GM13977 (cell line): ENCODE measurements around the gene LPAR1.

Experiments
- DNase-seq: peaks from one replicate; pipeline ENCODE4 v3.0.0; 2012; ENCODE audit warnings: low spot score
- in situ Hi-C: fragments of 300-500 bp; cut with MboI; formaldehyde crosslinking; loops from one replicate; pipeline ENCODE4 v1.12.0; 2022; ENCODE audit warnings: low sequenced_read_pairs, low pct_unique_long_range_greater_than_20kb, mixed read lengths, inconsistent platforms; ENCODE audit not compliant: unreplicated experiment
- TF ChIP-seq, protein P1 (sequence below): IDR thresholded peaks from 2 replicates; pipeline ENCODE4 v1.5.1; 2012; ENCODE audit warnings: mild to moderate bottlenecking, control low read depth; ENCODE audit not compliant: insufficient read depth; ENCODE audit errors: extremely low read depth, missing control alignments

Gene LPAR1

DNA sequence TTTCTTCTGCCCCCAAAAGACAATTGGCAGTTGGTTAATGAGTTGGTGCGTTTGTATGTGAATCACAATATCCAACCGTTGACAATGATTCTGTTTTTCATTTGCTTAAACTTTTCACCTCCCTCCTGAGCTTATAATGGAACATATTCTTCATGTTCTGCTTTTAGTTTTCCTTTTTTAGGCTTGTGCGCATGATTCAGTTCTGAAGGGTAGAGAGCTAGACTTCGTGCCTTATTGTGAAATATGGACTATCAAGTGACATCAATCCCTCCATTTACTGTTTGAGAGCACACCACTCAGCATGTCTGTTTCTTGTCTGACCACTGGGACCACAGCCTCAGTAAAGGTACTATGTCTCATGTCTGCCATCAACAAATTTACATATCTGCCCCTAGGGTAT is 30.5 kb upstream of the LPAR1 start:
- in situ Hi-C loops = loop anchor here (25.0 kb wide), 1 partner anchor 106 kb away; no protein-coding TSS in a partner anchor
- TF ChIP-seq, protein P1, sequence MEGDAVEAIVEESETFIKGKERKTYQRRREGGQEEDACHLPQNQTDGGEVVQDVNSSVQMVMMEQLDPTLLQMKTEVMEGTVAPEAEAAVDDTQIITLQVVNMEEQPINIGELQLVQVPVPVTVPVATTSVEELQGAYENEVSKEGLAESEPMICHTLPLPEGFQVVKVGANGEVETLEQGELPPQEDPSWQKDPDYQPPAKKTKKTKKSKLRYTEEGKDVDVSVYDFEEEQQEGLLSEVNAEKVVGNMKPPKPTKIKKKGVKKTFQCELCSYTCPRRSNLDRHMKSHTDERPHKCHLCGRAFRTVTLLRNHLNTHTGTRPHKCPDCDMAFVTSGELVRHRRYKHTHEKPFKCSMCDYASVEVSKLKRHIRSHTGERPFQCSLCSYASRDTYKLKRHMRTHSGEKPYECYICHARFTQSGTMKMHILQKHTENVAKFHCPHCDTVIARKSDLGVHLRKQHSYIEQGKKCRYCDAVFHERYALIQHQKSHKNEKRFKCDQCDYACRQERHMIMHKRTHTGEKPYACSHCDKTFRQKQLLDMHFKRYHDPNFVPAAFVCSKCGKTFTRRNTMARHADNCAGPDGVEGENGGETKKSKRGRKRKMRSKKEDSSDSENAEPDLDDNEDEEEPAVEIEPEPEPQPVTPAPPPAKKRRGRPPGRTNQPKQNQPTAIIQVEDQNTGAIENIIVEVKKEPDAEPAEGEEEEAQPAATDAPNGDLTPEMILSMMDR = no peak
- no peak for DNase-seq

DNA sequence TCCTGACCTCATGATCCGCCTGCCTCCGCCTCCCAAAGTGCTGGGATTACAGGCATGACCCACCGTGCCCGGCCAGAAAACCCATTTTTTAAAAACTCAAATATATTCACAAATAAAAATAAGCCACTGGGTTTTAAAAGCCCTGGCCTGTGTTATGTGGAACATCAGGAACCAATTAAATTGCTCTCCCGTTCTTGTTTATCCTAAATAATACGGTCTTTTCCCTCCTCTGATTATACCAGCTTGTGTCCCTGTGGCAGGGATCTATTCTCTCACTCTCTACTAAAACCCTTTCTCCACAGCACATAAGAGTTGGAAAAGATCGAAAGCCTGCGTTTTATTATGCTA is 30.1 kb upstream of the LPAR1 start:
- TF ChIP-seq, protein P1 = no peak
- no peak for DNase-seq
- in situ Hi-C loops = loop anchor here (25.0 kb wide), 1 partner anchor 106 kb away; no protein-coding TSS in a partner anchor

DNA sequence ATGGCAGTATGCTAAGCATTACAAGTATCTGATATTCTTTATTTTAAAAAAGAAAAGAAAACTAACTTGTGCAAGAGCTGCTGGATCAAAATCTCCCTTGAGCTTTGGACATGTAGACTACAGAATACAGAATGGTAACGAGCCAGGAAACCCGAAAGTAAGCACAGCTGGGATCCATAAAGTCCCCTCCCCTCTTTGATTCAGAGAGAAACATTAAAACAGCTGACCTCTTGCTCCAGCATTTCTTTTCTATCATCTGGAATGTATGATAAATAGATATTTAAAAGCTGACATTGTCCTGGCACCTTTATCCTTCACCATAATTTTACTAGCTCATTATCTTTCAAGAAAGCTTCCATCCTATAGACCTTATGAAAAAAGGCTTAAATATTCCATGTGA is 28.2 kb upstream of the LPAR1 start:
- TF ChIP-seq, protein P1 = no peak
- in situ Hi-C loops = loop anchor here (25.0 kb wide), 1 partner anchor 104 kb away; no protein-coding TSS in a partner anchor
- no peak for DNase-seq

DNA sequence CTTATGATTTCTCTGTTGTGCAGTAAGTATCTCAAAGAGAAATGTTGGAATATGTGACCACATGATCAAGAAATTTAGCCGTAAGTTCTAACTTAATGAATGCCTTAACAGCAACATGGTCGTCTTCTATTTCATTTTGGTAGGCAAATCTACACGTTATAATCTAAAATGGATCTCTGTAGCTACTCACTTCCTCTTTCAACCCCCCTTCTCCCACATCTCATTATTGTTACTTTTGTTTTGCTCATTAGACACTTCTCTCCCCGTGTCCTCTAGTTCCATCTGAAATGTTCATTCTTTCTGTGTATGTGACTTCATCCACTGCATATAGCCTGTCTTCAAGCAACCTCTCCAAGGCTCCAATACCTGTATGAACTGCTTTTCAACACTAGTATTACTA is 27.1 kb upstream of the LPAR1 start:
- no peak for DNase-seq
- TF ChIP-seq, protein P1 = no peak
- in situ Hi-C loops = loop anchor here (25.0 kb wide), 1 partner anchor 103 kb away; no protein-coding TSS in a partner anchor

DNA sequence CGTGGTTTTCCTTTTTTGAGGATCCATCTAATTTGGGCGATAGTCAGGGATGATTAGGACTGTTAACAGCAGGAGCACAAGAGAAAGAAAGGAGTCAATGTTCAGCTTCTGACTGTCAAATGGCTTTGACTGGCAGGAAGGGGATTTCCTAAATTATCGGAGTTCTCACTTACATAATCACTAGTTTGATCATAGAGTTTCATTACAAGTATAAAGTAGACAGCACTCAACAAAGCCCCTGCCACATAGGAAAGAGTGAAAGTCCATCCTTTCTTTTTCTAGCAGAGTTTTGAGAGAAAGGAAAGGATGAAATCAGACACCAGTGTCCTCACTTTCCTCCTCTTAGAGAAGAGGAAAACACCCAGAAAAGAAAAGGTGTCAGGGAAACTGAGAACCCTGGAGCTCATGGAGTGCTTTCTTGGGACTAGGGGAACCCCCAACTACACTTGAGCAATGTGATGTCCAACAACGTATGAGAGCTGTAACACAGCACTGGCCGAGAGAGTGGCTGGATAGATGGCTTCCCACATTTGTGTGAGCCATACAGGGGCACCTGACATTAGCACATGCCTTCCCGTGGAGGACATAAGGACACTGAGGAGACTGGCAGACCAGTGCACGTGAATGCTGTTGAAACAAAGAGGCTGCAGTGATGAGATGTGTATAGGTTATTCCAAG is 26.0 kb upstream of the LPAR1 start:
- DNase-seq = peak; percentile 65
- TF ChIP-seq, protein P1 = no peak
- in situ Hi-C loops = loop anchor here (25.0 kb wide), 1 partner anchor 102 kb away; no protein-coding TSS in a partner anchor

DNA sequence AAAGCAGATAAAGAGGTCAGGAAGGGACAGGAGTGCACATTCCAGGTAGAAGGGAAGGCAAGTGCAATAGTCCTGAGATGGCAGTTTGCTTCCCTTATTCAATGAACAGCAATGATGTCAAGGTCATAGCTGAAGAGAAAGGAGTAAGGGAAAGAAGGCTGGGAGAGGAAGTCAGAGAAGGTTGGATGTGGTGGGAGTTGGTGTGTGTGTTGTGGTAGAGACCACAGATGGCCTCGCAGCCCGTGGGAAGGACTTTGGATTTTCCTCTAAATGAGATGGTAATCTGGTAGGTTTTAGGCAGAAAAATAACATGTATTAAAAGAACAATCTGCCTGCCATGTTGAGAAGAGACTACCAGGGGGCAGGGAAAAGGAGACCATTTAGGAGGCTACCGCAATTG is 25.1 kb upstream of the LPAR1 start:
- TF ChIP-seq, protein P1 = no peak
- DNase-seq = no peak
- in situ Hi-C loops = loop anchor here (25.0 kb wide), 1 partner anchor 101 kb away; no protein-coding TSS in a partner anchor
